Heart left ventricle (tissue), 16 donors: ENCODE data around the gene EIF3D. TPM values are rescaled to one million over a fixed set of nuclear protein-coding genes. Genes with fewer than 3 reads are reported as not detected.

Source experiments
- ATAC-seq, 4 donors: fragments of 200-7000 bp; cut with Tn5 transposase; one replicate each; pipeline ENCODE4 v1.9.1; 2020 to 2022; ENCODE audit warnings: moderate library complexity in 4 of 4, mild to moderate bottlenecking in 3 of 4, moderate number of reproducible peaks in 1 of 4
- DNase-seq, 5 donors: peaks; one replicate each; pipeline ENCODE4 v3.0.0-alpha.2; 2020
- H3K27ac ChIP-seq, 12 donors: fragments of 200-600 bp; sonication (generic) in 4 of 12; one replicate each; pipeline versions ENCODE4 v1.5.0 to v1.8.0; 2016 to 2022; ENCODE audit warnings: mild to moderate bottlenecking in 2 of 12
- H3K27me3 ChIP-seq, 9 donors: fragments of 200-600 bp; sonication (generic) in 2 of 9; one replicate each; pipeline versions ENCODE4 v1.5.1 to v1.8.0; 2016 to 2022; ENCODE audit warnings: mild to moderate bottlenecking in 3 of 9
- H3K36me3 ChIP-seq, 9 donors: fragments of 200-600 bp; sonication (generic) in 2 of 9; one replicate each; pipeline versions ENCODE4 v1.5.0 to v1.8.0; 2018 to 2022; ENCODE audit warnings: mild to moderate bottlenecking in 2 of 9
- H3K4me1 ChIP-seq, 12 donors: fragments of 200-600 bp; sonication (generic) in 4 of 12; one replicate each; pipeline versions ENCODE4 v1.5.0 to v1.8.0; 2016 to 2022; ENCODE audit warnings: mild to moderate bottlenecking in 3 of 12
- H3K4me3 ChIP-seq, 12 donors: fragments of 200-600 bp; sonication (generic) in 4 of 12; one replicate each; pipeline versions ENCODE4 v1.5.0 to v1.8.0; 2017 to 2022; ENCODE audit warnings: mild to moderate bottlenecking in 9 of 12, moderate library complexity in 4 of 12
- H3K9me3 ChIP-seq, 12 donors: fragments of 200-600 bp; sonication (generic) in 4 of 12; one replicate each; pipeline versions ENCODE4 v1.5.0 to v1.8.0; 2016 to 2022; ENCODE audit warnings: mild to moderate bottlenecking in 1 of 12
- CTCF ChIP-seq, 12 donors: fragments of 200-600 bp; sonication (generic) in 4 of 12; IDR thresholded peaks; one replicate each; pipeline versions ENCODE4 v1.5.0 to v1.8.0; 2018 to 2022; ENCODE audit warnings: antibody characterized with exemption in 12 of 12, mild to moderate bottlenecking in 5 of 12
- POLR2A ChIP-seq, 2 donors: fragments of 450-650 bp; IDR thresholded peaks; one replicate each; pipeline ENCODE4 v1.6.1; 2017; ENCODE audit warnings: antibody characterized with exemption in 2 of 2, mild to moderate bottlenecking in 2 of 2, moderate library complexity in 2 of 2
- WGBS, 4 donors: extraction: QIAGEN DNeasy Blood & Tissue Kit in 2 of 4; methylation state at CpG; one replicate each; pipeline versions ENCODE4 v1.1.5 to v1.1.7; 2013 to 2018; 5-methylcytosine and 5-hydroxymethylcytosine counted together
- intact Hi-C, 10 donors: fragments of 100-400 bp; cut with DNase I; formaldehyde crosslinking; loops; one replicate each; pipeline versions ENCODE4 v1.11.1 to v1.14.2; 2022
- polyA plus RNA-seq, 2 donors: library from polyadenylated mRNA; stranded (reverse); fragments of 200-250 nt; gene quantifications; one replicate each; pipeline ENCODE4 v1.2.3, GENCODE V29; 2013
- total RNA-seq, 9 donors: library from RNA; depleted of rRNA in 2 of 9; stranded (reverse); fragments of >200 nt in 2 of 9; fragmentation: NEBNext Ultra II Directional in 3 of 9; extraction: Animal tissue kit (Norgen Biotek cat#: 25700) in 3 of 9; gene quantifications; one replicate each; pipeline versions ENCODE4 v1.1.0 to v1.2.4, GENCODE V29; 2016 to 2023
- donor health status: ischemic (EF 13 %, LVEDD 7.1; RV severe dilation, severe dysfunction).
- donor health status: healthy with polysubstance abuse.
- donor health status: DM: no; HTN: yes; CAD: no.
- donor health status: DM: no; HTN: no; CAD: no.
- donor health status: ischemic (EF 25% LVEDD 6.9; RV normal size, moderate dysfunction).
- donor health status: ischemic (EF 25% LVEDD 5.7; RV mildly dilated, moderate dysfunction).
- donor health status: healthy.
- donor health status: DM: yes; HTN: yes; CAD: no.
- donor health status: ischemic (EF 35%, LVEDD 5.7; RV mildly dilated, moderate dysfunction).
- donor health status: nonischemic (EF 11% LVEDD 7.7; RV severe dilation, severe dysfunction).
- donor health status: DM: yes; HTN: yes; CAD: no.
- donor health status: PGD.
- donor health status: ischemic (EF 29% LVEDD 5.4; RV normal size, mild dysfunction).
- donor health status: nonischemic (EF 23%, LVEDD 6.1; RV moderate dilation, normal function).

The EIF3D gene
- total and polyA plus RNA-seq, 11 donors, result 73.6 to 206 (median 89.4) TPM

- intact Hi-C loops, result no loop called here
- no peak overlapping the region for H3K27ac ChIP-seq
- no peak overlapping the region for H3K4me3 ChIP-seq
- 80 to 90% (median 85%) methylated on average over 6 of the region's 6 CpGs for WGBS, 4 donors
- H3K27me3 ChIP-seq, result peaks cover 0 to 32% (median 6%) of the 10 kb centered on the region in 9 donors
- no peaks in the 10 kb centered on the region for H3K9me3 ChIP-seq
- H3K4me1 ChIP-seq, result peaks cover 0 to 1% (median 0%) of the 10 kb centered on the region in 12 donors
- TF ChIP-seq CTCF (IDR thresholded peaks at IDR 0.05) (no peak), POLR2A (IDR thresholded peaks at IDR 0.05) (no peak)
- H3K36me3 ChIP-seq, result no peaks in the 10 kb centered on the region
- DNase-seq (no peak), ATAC-seq (no peak)
Observed at GRCh38 chr22:36568846-36569245, 39.9 kb upstream of the EIF3D start.

GRCh38 chr22:36566720-36567119 is 37.8 kb upstream of the EIF3D start:
- intact Hi-C loops, result no loop called here
- H3K4me3 ChIP-seq, result no peak overlapping the region
- 72 to 81% (median 77%) methylated on average over 8 of the region's 8 CpGs for WGBS, 4 donors
- TF ChIP-seq POLR2A (IDR thresholded peaks at IDR 0.05) (no peak), CTCF (IDR thresholded peaks at IDR 0.05) (no peak)
- H3K4me1 ChIP-seq, result peaks cover 0 to 13% (median 0%) of the 10 kb centered on the region in 12 donors
- H3K9me3 ChIP-seq, result no peaks in the 10 kb centered on the region
- no peak for ATAC-seq
- peaks cover 0 to 42% (median 15%) of the 10 kb centered on the region in 9 donors for H3K27me3 ChIP-seq
- no peak for DNase-seq
- no peaks in the 10 kb centered on the region for H3K36me3 ChIP-seq
- no peak overlapping the region for H3K27ac ChIP-seq

- DNase-seq (no peak), ATAC-seq (peak in 1 of 4 donors; percentile 9)
- H3K4me1 ChIP-seq, result peaks cover 0 to 13% (median 0%) of the 10 kb centered on the region in 12 donors
- H3K27ac ChIP-seq, result no peak overlapping the region
- WGBS, 4 donors, result 82 to 85% (median 83%) methylated on average over 6 of the region's 6 CpGs
- intact Hi-C loops, result no loop called here
- H3K27me3 ChIP-seq, result peaks cover 0 to 44% (median 15%) of the 10 kb centered on the region in 9 donors
- H3K4me3 ChIP-seq, result no peak overlapping the region
- TF ChIP-seq POLR2A (IDR thresholded peaks at IDR 0.05), result no peak
- TF ChIP-seq CTCF (IDR thresholded peaks at IDR 0.05), result no peak
- no peaks in the 10 kb centered on the region for H3K9me3 ChIP-seq
- H3K36me3 ChIP-seq, result no peaks in the 10 kb centered on the region
Observed at GRCh38 chr22:36565686-36566085, 36.7 kb upstream of the EIF3D start.

- Histone ChIP-seq H3K36me3 (no peaks in the 10 kb centered on the region), H3K4me1 (peaks cover 0 to 13% (median 0%) of the 10 kb centered on the region in 12 donors), H3K27me3 (peaks cover 0 to 44% (median 15%) of the 10 kb centered on the region in 9 donors), H3K27ac (no peak overlapping the region), H3K9me3 (no peaks in the 10 kb centered on the region), H3K4me3 (no peak overlapping the region)
- no peak for TF ChIP-seq POLR2A (IDR thresholded peaks at IDR 0.05)
- intact Hi-C loops, result no loop called here
- WGBS, 4 donors, result 82 to 95% (median 92%) methylated on average over 5 of the region's 5 CpGs
- DNase-seq, result no peak
- ATAC-seq, result no peak
Observed at GRCh38 chr22:36565159-36565507, 36.2 kb upstream of the EIF3D start.
